Ovary (tissue), 9 donors: ENCODE results near the gene ROBO2. TPM values are rescaled to one million over a fixed set of nuclear protein-coding genes. Genes with fewer than 3 reads are reported as not detected.

Source experiments
- DNase-seq, 5 donors: peaks; one replicate each; pipeline ENCODE4 v3.0.0-alpha.2; 2019 to 2020
- H3K27ac ChIP-seq, 2 donors: fragments of 200-600 bp; one replicate each; pipeline versions ENCODE4 v1.5.1 to v1.8.0; 2019 to 2022
- H3K27me3 ChIP-seq: fragments of 200-600 bp; one replicate; pipeline ENCODE4 v1.8.0; 2022
- H3K36me3 ChIP-seq: fragments of 200-600 bp; sonication (generic); one replicate; pipeline ENCODE4 v1.5.1; 2019
- H3K4me1 ChIP-seq: one replicate; pipeline ENCODE4 v1.8.1; 2013; ENCODE audit warnings: mild to moderate bottlenecking, moderate library complexity; ENCODE audit not compliant: insufficient read depth
- H3K4me3 ChIP-seq: fragments of 200-600 bp; sonication (generic); one replicate; pipeline ENCODE4 v1.5.1; 2017
- H3K9me3 ChIP-seq, 2 donors: fragments of 200-600 bp in 1 of 2; sonication (generic) in 1 of 2; one replicate each; pipeline versions ENCODE4 v1.5.1 to v1.8.1; 2013 to 2019; ENCODE audit warnings: mild to moderate bottlenecking in 1 of 2, moderate library complexity in 1 of 2
- CTCF ChIP-seq, 3 donors: fragments of 450-650 bp in 2 of 3; fragments of 200-600 bp in 1 of 3; IDR thresholded peaks; one replicate each; pipeline versions ENCODE4 v1.5.1 to v1.8.0; 2016 to 2022; ENCODE audit warnings: antibody characterized with exemption in 3 of 3, mild to moderate bottlenecking in 1 of 3
- EP300 ChIP-seq: sonication (generic); formaldehyde crosslinking; IDR thresholded peaks from one replicate; pipeline ENCODE4 v1.6.1; 2017; ENCODE audit warnings: antibody characterized with exemption
- POLR2A ChIP-seq: fragments of 450-650 bp; IDR thresholded peaks from one replicate; pipeline ENCODE4 v1.6.1; 2017; ENCODE audit warnings: antibody characterized with exemption, mild to moderate bottlenecking, moderate library complexity
- WGBS, 3 donors: extraction: QIAGEN DNeasy Blood & Tissue Kit in 1 of 3; methylation state at CpG; one replicate each; pipeline versions ENCODE4 v1.1.5 to v1.1.7; 2013 to 2017; 5-methylcytosine and 5-hydroxymethylcytosine counted together
- intact Hi-C, 4 donors: fragments of 100-400 bp; cut with DNase I; formaldehyde crosslinking; loops; one replicate each; pipeline versions ENCODE4 v1.11.0 to v1.15.1; 2022 to 2023
- polyA plus RNA-seq, 2 donors: library from polyadenylated mRNA; stranded (reverse); fragments of 200-250 nt in 1 of 2; fragments of 350-450 nt in 1 of 2; fragmentation: Illumina TruSeq in 1 of 2; extraction: RNeasy Lipid Tissue Mini Kit (QIAGEN cat#74804) in 1 of 2; gene quantifications; one replicate each; pipeline ENCODE4 v1.2.3, GENCODE V29; 2013 to 2014
- total RNA-seq, 7 donors: library from RNA; depleted of rRNA in 2 of 7; stranded (reverse); fragments of >200 nt in 2 of 7; fragmentation: NEBNext Ultra II Directional in 3 of 7; extraction: Animal tissue kit (Norgen Biotek cat#: 25700) in 3 of 7; gene quantifications; one replicate each; pipeline versions ENCODE4 v1.1.0 to v1.2.4, GENCODE V29; 2016 to 2023
- donor health status: DM: no; HTN: no; CAD: no; lungs with moderate emphysema.
- donor health status: DM: no; HTN: no; CAD: no.
- donor health status: Bipolar disorder and iron deficiency.
- donor health status: DM: yes; HTN: yes; CAD: no.
- donor health status: DM: no; HTN: no; CAD: no.
- donor health status: DM: yes; HTN: yes; CAD: no.

Gene ROBO2
- total and polyA plus RNA-seq, 9 donors = 3.4 to 14.8 (median 5.6) TPM

DNA sequence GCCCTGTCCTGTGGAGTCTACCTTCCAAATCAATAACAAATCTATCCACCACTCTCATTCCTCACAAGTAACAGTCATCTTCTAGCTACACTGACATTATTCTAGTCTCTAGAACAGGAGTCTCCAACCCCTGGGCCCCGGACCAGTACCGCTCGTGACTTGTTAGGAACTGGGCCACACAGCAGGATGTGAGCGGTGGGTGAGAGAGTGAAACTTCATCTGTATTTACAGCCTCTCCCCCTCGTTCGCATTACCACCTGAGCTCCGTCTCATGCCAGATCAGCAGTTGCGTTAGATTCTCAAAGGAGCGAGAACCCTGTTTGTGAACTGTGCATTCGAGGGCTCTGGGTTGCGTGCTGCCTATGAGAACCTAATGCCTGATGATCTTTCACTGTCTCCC, 31.9 kb downstream of the ROBO2 start:
- no peak for TF ChIP-seq CTCF (IDR thresholded peaks at IDR 0.05)
- TF ChIP-seq POLR2A = no peak
- TF ChIP-seq EP300 = no peak
- no peaks in the 10 kb centered on the region for H3K27me3 ChIP-seq
- 94% methylated on average over 11 of the region's 11 CpGs for WGBS, 3 donors
- no peaks in the 10 kb centered on the region for H3K4me1 ChIP-seq
- no peak overlapping the region for H3K27ac ChIP-seq
- H3K4me3 ChIP-seq = no peak overlapping the region
- intact Hi-C loops = no loop called here
- no peak for DNase-seq
- no peaks in the 10 kb centered on the region for H3K9me3 ChIP-seq
- H3K36me3 ChIP-seq = no peaks in the 10 kb centered on the region

- H3K27ac ChIP-seq = no peak overlapping the region
- no peaks in the 10 kb centered on the region for H3K27me3 ChIP-seq
- H3K4me1 ChIP-seq = no peaks in the 10 kb centered on the region
- 87 to 100% (median 94%) methylated on average over 1 of the region's 1 CpG for WGBS, 3 donors
- intact Hi-C loops = no loop called here
- DNase-seq = no peak
- H3K9me3 ChIP-seq = no peaks in the 10 kb centered on the region
- no peak overlapping the region for H3K4me3 ChIP-seq
- TF ChIP-seq POLR2A (no peak), CTCF (IDR thresholded peaks at IDR 0.05) (no peak), EP300 (no peak)
- H3K36me3 ChIP-seq = no peaks in the 10 kb centered on the region
These were observed 32.3 kb downstream of the ROBO2 start for GRCh38 chr3:77072232-77072631.

GRCh38 chr3:77078279-77078678, 38.4 kb downstream of the ROBO2 start:
- H3K36me3 ChIP-seq = no peaks in the 10 kb centered on the region
- TF ChIP-seq EP300 = no peak
- TF ChIP-seq POLR2A = no peak
- TF ChIP-seq CTCF (IDR thresholded peaks at IDR 0.05) = no peak
- no peaks in the 10 kb centered on the region for H3K27me3 ChIP-seq
- H3K9me3 ChIP-seq = no peaks in the 10 kb centered on the region
- intact Hi-C loops = no loop called here
- peaks cover 7% of the 10 kb centered on the region for H3K4me1 ChIP-seq
- no peak for DNase-seq
- WGBS, 3 donors = 85 to 88% (median 88%) methylated on average over 2 of the region's 2 CpGs
- no peak overlapping the region for H3K27ac ChIP-seq
- H3K4me3 ChIP-seq = no peak overlapping the region

- no peak overlapping the region for H3K4me3 ChIP-seq
- H3K27ac ChIP-seq = no peak overlapping the region
- no peaks in the 10 kb centered on the region for H3K27me3 ChIP-seq
- no peak for TF ChIP-seq POLR2A
- intact Hi-C loops = no loop called here
- H3K9me3 ChIP-seq = no peaks in the 10 kb centered on the region
- H3K36me3 ChIP-seq = no peaks in the 10 kb centered on the region
- DNase-seq = no peak
- 91 to 93% (median 92%) methylated on average over 12 of the region's 12 CpGs for WGBS, 3 donors
- H3K4me1 ChIP-seq = peaks cover 7% of the 10 kb centered on the region
These were observed 40.2 kb downstream of the ROBO2 start for GRCh38 chr3:77079988-77080610.

DNA sequence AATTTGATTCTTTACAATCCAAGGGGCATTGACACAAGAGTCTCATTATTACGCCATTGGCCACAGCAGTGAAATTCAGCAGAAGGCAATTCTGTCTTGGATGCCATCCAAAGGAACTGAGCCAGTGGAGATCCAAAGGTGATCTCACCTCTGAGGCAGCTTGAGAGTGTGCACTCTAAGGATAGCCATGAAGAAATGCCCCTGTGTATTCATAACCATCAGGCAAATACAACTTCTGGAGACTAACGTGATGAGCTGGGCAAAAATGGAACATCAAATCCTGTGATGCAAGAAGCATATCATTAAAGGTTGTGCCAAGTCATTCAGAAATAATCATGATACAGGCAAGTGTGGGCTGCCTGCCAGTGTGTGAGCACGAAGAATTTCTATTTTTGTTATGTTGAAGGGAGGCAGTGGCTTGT, 41.4 kb downstream of the ROBO2 start:
- intact Hi-C loops = no loop called here
- no peak overlapping the region for H3K4me3 ChIP-seq
- no peak overlapping the region for H3K27ac ChIP-seq
- H3K9me3 ChIP-seq = no peaks in the 10 kb centered on the region
- peaks cover 7% of the 10 kb centered on the region for H3K4me1 ChIP-seq
- peak in 4 of 5 donors; percentile 9 to 45 (median 24) for DNase-seq
- H3K27me3 ChIP-seq = no peaks in the 10 kb centered on the region
- H3K36me3 ChIP-seq = no peaks in the 10 kb centered on the region
- 34 to 36% (median 35%) methylated on average over 3 of the region's 3 CpGs for WGBS, 3 donors
- no peak for TF ChIP-seq EP300
- TF ChIP-seq POLR2A = no peak
